Measurements from ENCODE around the gene RAPGEF1.

- TF ChIP-seq EZH2 (IDR thresholded peaks at IDR 0.05; ENCODE audit: insufficient read depth, poor library complexity, severe bottlenecking) = no peak
- no peak for TF ChIP-seq EZH2phosphoT487 (IDR thresholded peaks at IDR 0.05; ENCODE audit: insufficient read depth, low read depth)
These were observed 111.2 kb downstream of the RAPGEF1 start for GRCh38 chr9:131628459-131629225.
